HG02870 (cell line): ENCODE data around the gene MAP6.

ENCODE experiments used
- ATAC-seq: cut with Tn5 transposase; IDR thresholded peaks from one replicate; pipeline ENCODE4 v1.9.1; 2021; ENCODE audit warnings: mild to moderate bottlenecking, moderate library complexity; ENCODE audit not compliant: unreplicated experiment

MAP6 gene

DNA sequence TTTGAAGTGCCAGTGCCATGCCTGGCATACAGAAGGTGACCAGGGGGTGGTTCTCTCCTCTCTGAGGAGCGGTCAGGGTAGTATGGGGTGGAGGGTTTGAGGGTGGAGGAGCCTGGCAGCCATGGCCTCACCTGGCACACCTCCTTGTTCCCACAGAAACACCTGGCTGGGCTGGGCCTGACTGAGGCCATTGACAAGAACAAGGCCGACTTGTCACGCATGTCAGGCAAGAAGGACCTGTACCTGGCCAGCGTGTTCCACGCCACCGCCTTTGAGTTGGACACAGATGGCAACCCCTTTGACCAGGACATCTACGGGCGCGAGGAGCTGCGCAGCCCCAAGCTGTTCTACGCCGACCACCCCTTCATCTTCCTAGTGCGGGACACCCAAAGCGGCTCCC, 97.2 kb downstream of the MAP6 start:
- ATAC-seq, result no peak

- ATAC-seq, result no peak
Observed at GRCh38 chr11:75570559-75571139, 98.2 kb downstream of the MAP6 start.

GRCh38 chr11:75568616-75569219, 100.1 kb downstream of the MAP6 start:
- no peak for ATAC-seq

- ATAC-seq, result no peak
Observed at GRCh38 chr11:75567971-75568370, 100.9 kb downstream of the MAP6 start.

GRCh38 chr11:75566763-75567279, 102.0 kb downstream of the MAP6 start:
- no peak for ATAC-seq

- ATAC-seq, result no peak
Observed at GRCh38 chr11:75565916-75566762, 102.7 kb downstream of the MAP6 start.

DNA sequence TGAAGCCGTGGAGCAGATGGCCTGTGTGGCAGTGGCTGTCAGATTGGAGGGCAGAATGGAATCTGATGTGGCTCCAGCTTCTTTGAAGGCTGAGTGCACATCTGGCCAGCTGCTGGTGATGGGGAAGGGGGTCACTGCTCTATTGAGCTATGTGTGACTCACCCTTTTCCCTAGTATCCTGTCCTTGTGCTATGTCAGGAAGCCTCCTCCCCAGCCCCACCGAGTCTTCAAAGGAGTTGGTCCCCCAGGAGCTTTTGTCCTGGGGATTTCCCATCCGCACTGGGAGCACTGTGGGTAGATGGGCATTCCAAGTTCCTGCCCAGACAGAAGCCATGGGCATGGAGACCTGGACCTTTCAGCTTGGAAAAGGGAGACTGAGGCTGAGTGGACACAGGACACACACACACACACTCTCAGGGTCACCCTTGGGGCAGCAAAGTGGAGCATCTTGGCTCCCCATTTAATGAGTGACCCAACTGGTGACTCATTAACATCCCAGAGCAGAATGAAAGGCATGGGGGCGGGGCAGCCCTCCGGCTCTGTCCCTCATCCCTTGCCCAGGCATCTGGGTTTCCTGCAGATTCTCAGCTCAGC, 103.5 kb downstream of the MAP6 start:
- ATAC-seq, result no peak

- ATAC-seq, result no peak
Observed at GRCh38 chr11:75563978-75564552, 104.8 kb downstream of the MAP6 start.

- ATAC-seq, result no peak
Observed at GRCh38 chr11:75563501-75563977, 105.3 kb downstream of the MAP6 start.

DNA sequence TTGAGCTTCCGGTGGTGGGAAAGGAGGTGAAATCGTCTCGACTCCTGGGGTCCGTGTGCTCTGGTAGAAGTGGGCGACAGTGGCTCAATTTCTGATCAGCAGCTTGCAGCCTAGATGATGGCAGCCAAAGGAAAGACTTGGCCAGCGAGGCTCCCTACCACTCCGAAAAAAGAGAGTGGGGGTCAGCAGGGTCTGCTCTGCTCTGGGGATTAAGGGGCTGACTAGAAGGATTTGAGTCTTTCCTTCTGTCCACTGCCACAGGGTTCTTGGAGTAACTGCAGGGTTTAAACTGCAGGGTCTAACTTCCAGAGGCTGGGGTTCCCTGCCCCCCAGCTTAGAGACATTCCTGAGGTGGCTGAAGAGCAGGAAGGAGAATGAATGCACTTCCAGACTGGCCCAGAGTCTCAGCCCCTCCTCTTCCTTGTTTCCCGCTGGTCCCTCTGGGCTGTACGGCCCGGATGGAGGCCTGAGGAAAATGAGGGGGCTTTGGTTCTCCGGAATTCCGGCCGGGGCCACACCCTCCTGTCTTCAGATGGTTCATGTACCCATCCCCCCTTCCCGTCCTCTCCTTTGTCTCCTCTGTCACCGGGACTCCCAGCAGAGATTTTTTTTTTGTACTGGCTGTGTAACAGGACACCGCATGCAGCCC, 105.9 kb downstream of the MAP6 start:
- ATAC-seq, result no peak

DNA sequence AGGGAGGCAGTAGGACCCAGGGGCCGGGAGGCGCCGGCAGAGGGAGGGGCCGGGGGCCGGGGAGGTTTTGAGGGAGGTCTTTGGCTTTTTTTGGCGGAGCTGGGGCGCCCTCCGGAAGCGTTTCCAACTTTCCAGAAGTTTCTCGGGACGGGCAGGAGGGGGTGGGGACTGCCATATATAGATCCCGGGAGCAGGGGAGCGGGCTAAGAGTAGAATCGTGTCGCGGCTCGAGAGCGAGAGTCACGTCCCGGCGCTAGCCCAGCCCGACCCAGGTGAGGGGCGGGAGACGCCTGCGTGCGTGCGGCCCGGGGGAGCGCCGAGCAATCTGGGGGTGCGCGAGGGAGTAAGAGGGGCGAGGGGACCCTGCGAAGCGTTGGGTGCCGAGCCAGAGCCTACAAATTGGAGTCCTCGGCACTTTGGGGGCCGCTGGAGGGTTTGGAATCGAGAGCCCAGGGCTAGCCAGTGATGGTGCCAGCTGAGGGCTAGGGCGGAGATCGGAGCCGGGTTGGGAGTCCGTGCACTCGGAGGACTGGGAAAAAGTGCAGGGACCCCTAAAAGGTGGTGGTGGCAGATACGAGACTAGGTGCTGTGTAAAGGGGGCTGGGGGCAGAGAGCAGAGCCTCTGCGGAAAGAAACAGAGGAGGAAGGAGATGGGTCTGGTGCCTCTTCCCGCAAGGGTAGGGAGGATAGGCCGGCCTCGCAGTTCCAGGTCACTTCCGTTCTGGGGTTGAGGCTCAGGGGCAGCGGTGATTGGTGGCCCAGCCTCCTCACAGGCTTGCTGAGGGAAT, 106.6 kb downstream of the MAP6 start, which contains the start of gene SERPINH1:
Gene SERPINH1 (plus strand): TSS at position 206 of the 788 bp plus-strand sequence. CDS start 4,097 bp downstream, outside the sequence.
- peak; percentile 80 for ATAC-seq

- no peak for ATAC-seq
Observed at GRCh38 chr11:75561426-75562047, 107.3 kb downstream of the MAP6 start.

DNA sequence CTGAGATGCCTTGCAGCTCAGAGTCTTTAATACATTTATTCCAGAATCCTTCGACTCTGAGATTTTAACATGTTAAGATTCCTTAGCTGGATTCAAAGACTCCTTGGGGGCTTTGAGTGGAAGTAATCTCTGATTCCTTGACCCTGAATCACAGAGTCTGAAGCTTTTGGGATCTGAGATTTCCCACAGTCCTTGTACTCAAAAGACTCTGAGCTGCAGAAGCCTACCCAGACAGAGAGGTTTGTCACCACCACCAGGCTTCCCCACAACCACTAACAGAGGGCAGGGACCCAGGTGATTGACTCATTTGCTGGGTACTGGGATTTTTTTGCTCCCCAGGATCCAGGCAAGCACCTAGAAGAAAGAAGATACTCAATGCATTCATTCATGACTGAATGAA, 108.2 kb downstream of the MAP6 start:
- ATAC-seq, result no peak

GRCh38 chr11:75558939-75559843, 109.6 kb downstream of the MAP6 start:
- ATAC-seq, result no peak

DNA sequence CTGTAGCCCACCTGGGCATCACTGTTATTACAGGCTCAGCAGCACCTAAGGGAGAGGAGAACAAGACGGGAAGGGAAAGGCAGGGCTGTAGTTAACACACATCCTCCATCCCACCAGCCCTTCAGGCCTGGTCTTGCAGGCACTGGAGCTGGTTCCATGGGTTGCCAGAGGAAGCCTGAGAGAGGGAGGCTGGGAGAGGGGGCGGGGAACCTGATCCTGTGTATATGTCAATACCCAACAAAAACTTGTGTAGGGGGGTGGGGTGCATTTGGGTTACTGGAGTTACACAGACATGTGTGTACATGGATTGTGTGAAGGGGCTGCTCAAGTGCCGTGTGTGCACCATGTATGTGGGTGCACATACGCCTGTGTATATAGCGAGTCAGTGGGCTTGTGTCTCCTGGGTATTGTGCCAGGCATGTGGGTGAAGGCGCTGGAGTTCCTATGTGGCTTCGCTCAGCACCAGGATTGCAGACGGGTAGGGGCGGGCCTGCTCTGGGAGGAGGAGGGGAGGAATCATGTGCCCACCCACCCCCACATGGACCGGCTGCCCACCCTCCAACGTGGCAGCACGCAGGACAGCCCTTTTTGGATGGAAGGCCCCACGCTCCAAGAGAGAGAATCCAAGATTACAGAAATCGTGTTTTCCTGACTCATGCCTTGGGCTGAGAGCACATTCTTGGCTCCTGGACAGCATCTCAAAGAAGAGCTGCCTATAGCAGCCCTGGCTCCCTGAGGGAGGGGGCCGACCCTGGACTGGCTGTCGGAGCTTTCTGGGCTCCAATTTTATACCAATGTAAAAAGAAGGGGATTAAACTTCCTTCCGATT, 111.0 kb downstream of the MAP6 start:
- no peak for ATAC-seq

DNA sequence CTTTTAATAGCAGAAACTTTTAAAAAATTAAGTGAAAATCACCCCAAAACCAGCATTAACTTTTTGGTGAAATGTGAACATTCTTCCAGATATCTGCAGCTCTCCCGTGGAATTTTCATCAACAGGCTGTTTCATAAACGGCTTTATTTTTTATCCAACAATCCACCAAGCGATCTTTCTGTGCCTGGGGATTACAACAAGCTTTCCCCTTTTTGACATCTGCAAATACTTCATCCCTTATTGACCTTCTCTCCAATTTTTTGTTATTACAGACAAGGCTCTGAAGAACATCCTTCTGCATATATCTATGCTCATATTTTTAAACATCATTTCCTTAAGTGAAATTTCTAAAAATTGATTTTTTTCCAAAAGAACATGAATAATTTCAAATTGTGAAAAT, 112.6 kb downstream of the MAP6 start:
- no peak for ATAC-seq
